HCT116 (cell line): Measurements from ENCODE around the gene NUP133. TPM values are rescaled to one million over a fixed set of nuclear protein-coding genes. Genes with fewer than 3 reads are reported as not detected.
A peak's percentile ranks its signal among the peaks of the same experiment; 100 is the strongest.

ENCODE experiments used
- ATAC-seq: fragments of 200-7000 bp; cut with Tn5 transposase; 2 replicates; pipeline ENCODE4 v1.9.1; 2020; ENCODE audit warnings: mild to moderate bottlenecking, moderate library complexity
- BruUV-seq: library from RNA; stranded (reverse); fragments of 400-500 nt; replicated peaks from 2 replicates; lab custom pipeline; 2021; lab: Mats Ljungman, UMichigan
- CTCF ChIA-PET: fragments of 300-600 bp; sonication (Branson Sonifier 250); formaldehyde crosslinking; loops from one replicate; lab custom pipeline; 2021; ENCODE audit warnings: antibody characterized with exemption; lab: Charles Lee
- POLR2A ChIA-PET: fragments of 300-600, 350-600 bp; sonication (Branson Sonifier 250); formaldehyde crosslinking; loops from one replicate; lab custom pipeline; 2021; ENCODE audit warnings: antibody characterized with exemption; lab: Charles Lee
- RAD21 ChIA-PET, 2 experiments: fragments of 300-600 bp; sonication (Branson Sonifier 250); formaldehyde crosslinking; loops; one replicate each; lab custom pipeline; 2023; ENCODE audit warnings: low total read pairs in 2 of 2; ENCODE audit not compliant: uncharacterized antibody in 2 of 2, unreplicated experiment in 2 of 2, low non-redundant PET in 1 of 2; lab: Charles Lee
- DNase-seq: peaks from one replicate; pipeline ENCODE4 v3.0.0-alpha.2; 2010; ENCODE audit warnings: low read depth, low spot score
- H2AFZ ChIP-seq: fragments of 200-600 bp; shearing (Covaris generic), sonication (generic); 2 replicates; pipeline ENCODE4 v1.6.1; 2017; ENCODE audit warnings: low read depth, mixed run types, mixed read lengths, antibody characterized with exemption, low read length; ENCODE audit not compliant: poor library complexity, severe bottlenecking
- H3K27ac ChIP-seq: 2 replicates; pipeline ENCODE4 v1.5.1; 2012; ENCODE audit warnings: low read depth, low read length
- H3K27me3 ChIP-seq: fragments of 200-600 bp; sonication (generic); 2 replicates; pipeline ENCODE4 v1.6.1; 2016; ENCODE audit warnings: mixed run types, low read length, mixed read lengths; ENCODE audit not compliant: insufficient read depth
- H3K36me3 ChIP-seq, 2 experiments: fragments of 200-500 bp in 1 of 2; fragments of 200-600 bp in 1 of 2; sonication (Bioruptor generic) in 1 of 2; sonication (generic) in 1 of 2; 2 replicates each; pipeline versions ENCODE4 v1.5.1 to v1.6.1; 2014 to 2016; ENCODE audit warnings: low read length in 2 of 2, inconsistent platforms in 1 of 2, mixed read lengths in 1 of 2, mixed run types in 1 of 2; ENCODE audit not compliant: insufficient read depth in 2 of 2, control insufficient read depth in 1 of 2
- H3K4me1 ChIP-seq, 2 experiments: fragments of 200-600 bp in 1 of 2; sonication (generic) in 1 of 2; 2 replicates each; pipeline versions ENCODE4 v1.5.1 to v1.6.1; 2012 to 2017; ENCODE audit warnings: low read length in 2 of 2, inconsistent platforms in 1 of 2, mild to moderate bottlenecking in 1 of 2, mixed read lengths in 1 of 2, mixed run types in 1 of 2, moderate library complexity in 1 of 2; ENCODE audit not compliant: insufficient read depth in 2 of 2, control insufficient read depth in 1 of 2
- H3K4me2 ChIP-seq: fragments of 200-600 bp; sonication (generic); 2 replicates; pipeline ENCODE4 v1.6.1; 2017; ENCODE audit warnings: mixed run types, low read length, mixed read lengths
- H3K4me3 ChIP-seq, 2 experiments: fragments of 200-600 bp in 1 of 2; sonication (generic) in 1 of 2; replicated peaks in 1 of 2; 2 replicates each; pipeline ENCODE4 v1.5.1; 2011 to 2016; ENCODE audit warnings: low read length in 2 of 2, control low read depth in 1 of 2, low read depth in 1 of 2, mild to moderate bottlenecking in 1 of 2, mixed read lengths in 1 of 2, mixed run types in 1 of 2
- H3K79me2 ChIP-seq: fragments of 200-600 bp; sonication (generic); 2 replicates; pipeline ENCODE4 v1.6.1; 2017; ENCODE audit warnings: mild to moderate bottlenecking, mixed run types, low read length, moderate library complexity, mixed read lengths; ENCODE audit not compliant: insufficient read depth
- H3K9ac ChIP-seq: fragments of 200-600 bp; sonication (generic); 2 replicates; pipeline ENCODE4 v1.6.1; 2016; ENCODE audit warnings: low read length, mixed read lengths
- H3K9me2 ChIP-seq: fragments of 200-600 bp; sonication (generic), shearing (Covaris generic); 2 replicates; pipeline ENCODE4 v1.6.1; 2017; ENCODE audit warnings: mixed run types, mild to moderate bottlenecking, moderate library complexity; ENCODE audit not compliant: insufficient read depth
- H3K9me3 ChIP-seq, 2 experiments: fragments of 200-500 bp in 1 of 2; fragments of 200-600 bp in 1 of 2; sonication (Bioruptor generic) in 1 of 2; sonication (generic) in 1 of 2; 2 replicates each; pipeline ENCODE4 v1.6.1; 2014 to 2017; ENCODE audit warnings: low read length in 2 of 2, mixed read lengths in 2 of 2, inconsistent platforms in 1 of 2, low read depth in 1 of 2, mild to moderate bottlenecking in 1 of 2, mixed run types in 1 of 2, moderate library complexity in 1 of 2; ENCODE audit not compliant: control insufficient read depth in 1 of 2, insufficient read depth in 1 of 2
- H4K20me1 ChIP-seq: fragments of 200-600 bp; sonication (generic), shearing (Covaris generic); 2 replicates; pipeline ENCODE4 v1.6.1; 2017; ENCODE audit warnings: mixed run types, mild to moderate bottlenecking, moderate library complexity; ENCODE audit not compliant: insufficient read depth
- ELF1 ChIP-seq: IDR thresholded peaks from 2 replicates; pipeline ENCODE4 v1.6.1; 2012; ENCODE audit warnings: low read depth, borderline replicate concordance
- EZH2phosphoT487 ChIP-seq: fragments of 200-600 bp; IDR thresholded peaks from 2 replicates; pipeline ENCODE4 v1.6.1; 2018; ENCODE audit warnings: antibody characterized with exemption, borderline replicate concordance
- FOSL1 ChIP-seq: IDR thresholded peaks from 2 replicates; pipeline ENCODE4 v1.6.1; 2012; ENCODE audit warnings: low read depth
- JUND ChIP-seq: IDR thresholded peaks from 2 replicates; pipeline ENCODE4 v1.6.1; 2012
- POLR2AphosphoS5 ChIP-seq: IDR thresholded peaks from 2 replicates; pipeline ENCODE4 v1.6.1; 2011; ENCODE audit warnings: mild to moderate bottlenecking, low read depth, low read length, moderate library complexity
- RAD21 ChIP-seq: IDR thresholded peaks from 2 replicates; pipeline ENCODE4 v1.6.1; 2012; ENCODE audit warnings: low read depth, mild to moderate bottlenecking
- SIN3A ChIP-seq: IDR thresholded peaks from 2 replicates; pipeline ENCODE4 v1.6.1; 2012; ENCODE audit warnings: low read depth
- SP1 ChIP-seq: IDR thresholded peaks from 2 replicates; pipeline ENCODE4 v1.6.1; 2012; ENCODE audit warnings: low read depth
- SRF ChIP-seq: IDR thresholded peaks from 2 replicates; pipeline ENCODE4 v1.6.1; 2012; ENCODE audit warnings: low read depth
- TCF7L2 ChIP-seq: IDR thresholded peaks from 2 replicates; pipeline ENCODE4 v1.7.0; 2011; ENCODE audit warnings: borderline replicate concordance, inconsistent platforms; ENCODE audit not compliant: insufficient read depth, insufficient read length; ENCODE audit errors: extremely low read depth
- YY1 ChIP-seq: IDR thresholded peaks from 2 replicates; pipeline ENCODE4 v1.6.1; 2011; ENCODE audit warnings: low read length, low read depth, moderate library complexity, mild to moderate bottlenecking; ENCODE audit not compliant: insufficient replicate concordance; ENCODE audit errors: extremely low read depth
- ZFX ChIP-seq: fragments of 450-650 bp; IDR thresholded peaks from 2 replicates; pipeline ENCODE4 v1.6.1; 2017
- intact Hi-C: fragments of 100-400 bp; cut with micrococcal nuclease; formaldehyde crosslinking; loops from 2 replicates; pipeline ENCODE4 v1.10.0; 2022
- total RNA-seq: library from RNA; stranded (reverse); gene quantifications from one replicate; pipeline ENCODE4 v1.2.1, GENCODE V29; 2021; ENCODE audit not compliant: unreplicated experiment
- TF ChIP-seq, protein P1 (sequence below), 3 experiments: fragments of 200-600 bp in 1 of 3; sonication (generic) in 1 of 3; IDR thresholded peaks in 2 of 3; conservative IDR thresholded peaks in 1 of 3; 2 replicates each; pipeline ENCODE4 v1.5.1; 2012 to 2017; ENCODE audit warnings: low read depth in 2 of 3, low read length in 2 of 3, antibody characterized with exemption in 1 of 3, borderline replicate concordance in 1 of 3, control low read depth in 1 of 3, mild to moderate bottlenecking in 1 of 3, mixed read lengths in 1 of 3, mixed run types in 1 of 3, moderate library complexity in 1 of 3; ENCODE audit not compliant: insufficient read depth in 1 of 3
- TF ChIP-seq, protein P2 (sequence below): IDR thresholded peaks from 2 replicates; pipeline ENCODE4 v1.6.1; 2012
- TF ChIP-seq, protein P3 (sequence below): IDR thresholded peaks from 2 replicates; pipeline ENCODE4 v1.6.1; 2012
- TF ChIP-seq, protein P4 (sequence below): IDR thresholded peaks from 2 replicates; pipeline ENCODE4 v1.6.1; 2011; ENCODE audit warnings: mild to moderate bottlenecking, low read length, moderate library complexity; ENCODE audit not compliant: insufficient replicate concordance; ENCODE audit errors: extremely low read depth

The NUP133 gene
- total RNA-seq, 1 experiment from 2014 or later, result 52.5 TPM

DNA sequence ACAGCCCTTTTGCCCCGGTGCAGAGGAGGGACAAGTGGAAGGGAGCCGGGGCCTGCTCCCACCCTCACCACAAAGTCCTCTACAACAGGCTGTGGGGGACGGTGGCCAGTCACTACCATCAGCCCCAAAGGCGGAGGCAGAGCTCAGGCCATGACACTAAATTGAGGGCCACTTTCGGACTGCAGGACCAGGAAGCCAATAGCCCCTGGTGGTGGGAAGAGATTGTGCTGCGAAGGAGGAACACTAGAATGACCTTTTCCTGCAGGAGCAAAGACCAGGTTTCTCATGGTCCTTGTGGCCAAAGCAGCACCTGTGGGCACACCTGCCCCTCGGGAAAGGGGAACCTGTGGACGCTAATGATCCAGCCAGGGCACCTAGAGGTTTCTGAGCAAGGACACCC, 104.6 kb downstream of the NUP133 start:
- H3K36me3 ChIP-seq, result no peaks in the 10 kb centered on the region
- no peaks in the 10 kb centered on the region for H3K9me2 ChIP-seq
- ChIA-PET POLR2A (no interaction called here), RAD21 (no interaction called here), CTCF (no interaction called here)
- no peak overlapping the region for H2AFZ ChIP-seq
- no peak overlapping the region for H3K4me3 ChIP-seq
- H3K4me2 ChIP-seq, result no peak overlapping the region
- no peak overlapping the region for H3K9ac ChIP-seq
- TF ChIP-seq TCF7L2 (no peak), YY1 (no peak)
- TF ChIP-seq, protein P1, sequence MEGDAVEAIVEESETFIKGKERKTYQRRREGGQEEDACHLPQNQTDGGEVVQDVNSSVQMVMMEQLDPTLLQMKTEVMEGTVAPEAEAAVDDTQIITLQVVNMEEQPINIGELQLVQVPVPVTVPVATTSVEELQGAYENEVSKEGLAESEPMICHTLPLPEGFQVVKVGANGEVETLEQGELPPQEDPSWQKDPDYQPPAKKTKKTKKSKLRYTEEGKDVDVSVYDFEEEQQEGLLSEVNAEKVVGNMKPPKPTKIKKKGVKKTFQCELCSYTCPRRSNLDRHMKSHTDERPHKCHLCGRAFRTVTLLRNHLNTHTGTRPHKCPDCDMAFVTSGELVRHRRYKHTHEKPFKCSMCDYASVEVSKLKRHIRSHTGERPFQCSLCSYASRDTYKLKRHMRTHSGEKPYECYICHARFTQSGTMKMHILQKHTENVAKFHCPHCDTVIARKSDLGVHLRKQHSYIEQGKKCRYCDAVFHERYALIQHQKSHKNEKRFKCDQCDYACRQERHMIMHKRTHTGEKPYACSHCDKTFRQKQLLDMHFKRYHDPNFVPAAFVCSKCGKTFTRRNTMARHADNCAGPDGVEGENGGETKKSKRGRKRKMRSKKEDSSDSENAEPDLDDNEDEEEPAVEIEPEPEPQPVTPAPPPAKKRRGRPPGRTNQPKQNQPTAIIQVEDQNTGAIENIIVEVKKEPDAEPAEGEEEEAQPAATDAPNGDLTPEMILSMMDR (IDR thresholded peaks at IDR 0.05 in 2 of 3, conservative IDR thresholded peaks at IDR 0.05 in 1 of 3; ENCODE audit: borderline replicate concordance in 1 of 3, insufficient read depth in 1 of 3, low read depth in 2 of 3, low read length in 2 of 3), result peak in 2 of 3 experiments; percentile 24 to 36; a peak in 4 of 6 replicates
- DNase-seq, result no peak
- no peak overlapping the region for H3K27ac ChIP-seq
- H3K4me1 ChIP-seq, result no peaks in the 10 kb centered on the region
- H3K79me2 ChIP-seq, result no peaks in the 10 kb centered on the region
- intact Hi-C loops, result no loop called here
- H3K27me3 ChIP-seq, result peaks cover 9% of the 10 kb centered on the region; the same call in 1 of the 2 replicates
- H3K9me3 ChIP-seq, result no peaks in the 10 kb centered on the region
- no peaks in the 10 kb centered on the region for H4K20me1 ChIP-seq
- 0 out of 2 replicates have a peak, but pooled peaks have one; percentile 19 for ATAC-seq
- BruUV-seq, result no TSS peak

DNA sequence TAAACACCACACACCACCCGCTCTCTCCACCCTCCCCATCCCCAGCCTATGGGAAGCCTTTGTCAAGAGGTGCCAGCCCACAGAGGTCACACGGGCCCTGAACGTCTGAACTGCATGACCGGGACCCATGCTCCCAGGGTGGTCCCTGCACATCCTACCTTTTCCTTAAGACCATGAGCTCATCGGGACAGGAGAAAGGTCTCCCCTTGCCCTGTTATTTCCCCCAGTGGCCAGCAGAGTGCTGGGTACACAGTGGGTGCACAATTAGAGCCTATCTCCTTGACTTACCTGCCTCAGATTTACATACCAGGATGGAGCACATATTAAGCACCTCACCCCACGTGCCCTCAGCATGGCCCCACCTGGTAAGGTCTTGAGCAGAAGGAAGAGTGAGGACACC, 105.1 kb downstream of the NUP133 start:
- Histone ChIP-seq H3K9ac (no peak overlapping the region), H3K9me3 (no peaks in the 10 kb centered on the region), H3K27me3 (peaks cover 9% of the 10 kb centered on the region; the same call in 1 of the 2 replicates), H3K36me3 (no peaks in the 10 kb centered on the region), H3K9me2 (no peaks in the 10 kb centered on the region), H3K79me2 (no peaks in the 10 kb centered on the region), H4K20me1 (no peaks in the 10 kb centered on the region), H3K4me3 (no peak overlapping the region), H2AFZ (no peak overlapping the region), H3K4me1 (no peaks in the 10 kb centered on the region), H3K4me2 (no peak overlapping the region), H3K27ac (no peak overlapping the region)
- CTCF ChIA-PET, result no interaction called here
- BruUV-seq, result no TSS peak
- ATAC-seq (peak; percentile 53), DNase-seq (no peak)
- POLR2A ChIA-PET, result no interaction called here
- TF ChIP-seq JUND, result no peak
- TF ChIP-seq POLR2AphosphoS5, result no peak
- no peak for TF ChIP-seq EZH2phosphoT487
- TF ChIP-seq SRF, result no peak
- TF ChIP-seq ZFX, result no peak
- no peak for TF ChIP-seq RAD21
- TF ChIP-seq YY1, result no peak
- TF ChIP-seq, protein P2, sequence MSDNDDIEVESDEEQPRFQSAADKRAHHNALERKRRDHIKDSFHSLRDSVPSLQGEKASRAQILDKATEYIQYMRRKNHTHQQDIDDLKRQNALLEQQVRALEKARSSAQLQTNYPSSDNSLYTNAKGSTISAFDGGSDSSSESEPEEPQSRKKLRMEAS, result no peak
- TF ChIP-seq TCF7L2, result no peak
- no peak for TF ChIP-seq SIN3A
- no peak for TF ChIP-seq SP1
- TF ChIP-seq, protein P3, sequence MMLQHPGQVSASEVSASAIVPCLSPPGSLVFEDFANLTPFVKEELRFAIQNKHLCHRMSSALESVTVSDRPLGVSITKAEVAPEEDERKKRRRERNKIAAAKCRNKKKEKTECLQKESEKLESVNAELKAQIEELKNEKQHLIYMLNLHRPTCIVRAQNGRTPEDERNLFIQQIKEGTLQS, result no peak
- no peak for TF ChIP-seq ELF1
- TF ChIP-seq FOSL1, result no peak
- TF ChIP-seq, protein P4, sequence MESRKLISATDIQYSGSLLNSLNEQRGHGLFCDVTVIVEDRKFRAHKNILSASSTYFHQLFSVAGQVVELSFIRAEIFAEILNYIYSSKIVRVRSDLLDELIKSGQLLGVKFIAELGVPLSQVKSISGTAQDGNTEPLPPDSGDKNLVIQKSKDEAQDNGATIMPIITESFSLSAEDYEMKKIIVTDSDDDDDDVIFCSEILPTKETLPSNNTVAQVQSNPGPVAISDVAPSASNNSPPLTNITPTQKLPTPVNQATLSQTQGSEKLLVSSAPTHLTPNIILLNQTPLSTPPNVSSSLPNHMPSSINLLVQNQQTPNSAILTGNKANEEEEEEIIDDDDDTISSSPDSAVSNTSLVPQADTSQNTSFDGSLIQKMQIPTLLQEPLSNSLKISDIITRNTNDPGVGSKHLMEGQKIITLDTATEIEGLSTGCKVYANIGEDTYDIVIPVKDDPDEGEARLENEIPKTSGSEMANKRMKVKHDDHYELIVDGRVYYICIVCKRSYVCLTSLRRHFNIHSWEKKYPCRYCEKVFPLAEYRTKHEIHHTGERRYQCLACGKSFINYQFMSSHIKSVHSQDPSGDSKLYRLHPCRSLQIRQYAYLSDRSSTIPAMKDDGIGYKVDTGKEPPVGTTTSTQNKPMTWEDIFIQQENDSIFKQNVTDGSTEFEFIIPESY, result no peak
- intact Hi-C loops, result no loop called here
- RAD21 ChIA-PET, result no interaction called here
